HepG2 (cell line): ENCODE data around the gene SPSB2. TPM values are rescaled to one million over a fixed set of nuclear protein-coding genes. Genes with fewer than 3 reads are reported as not detected.

ENCODE experiments used
- BCL3 ChIP-seq: sonication (generic); formaldehyde crosslinking; IDR thresholded peaks from 2 replicates; pipeline ENCODE4 v1.5.1; 2020; ENCODE audit warnings: mild to moderate bottlenecking, missing genetic modification reagents, moderate library complexity
- DDIT3 ChIP-seq: sonication (generic); formaldehyde crosslinking; IDR thresholded peaks from 2 replicates; pipeline ENCODE4 v1.4.0; 2020; ENCODE audit warnings: mild to moderate bottlenecking, missing genetic modification reagents
- DNMT1 ChIP-seq: sonication (generic); formaldehyde crosslinking; IDR thresholded peaks from 2 replicates; pipeline ENCODE4 v1.5.1; 2020; ENCODE audit warnings: mild to moderate bottlenecking, missing genetic modification reagents
- ERF ChIP-seq: IDR thresholded peaks from 2 replicates; pipeline ENCODE4 v1.6.1; 2018; ENCODE audit warnings: missing biosample characterization, missing genetic modification reagents
- GMEB2 ChIP-seq: IDR thresholded peaks from 2 replicates; pipeline ENCODE4 v1.6.1; 2016; ENCODE audit warnings: missing biosample characterization, missing genetic modification reagents, low read depth
- HOXA5 ChIP-seq: sonication (generic); formaldehyde crosslinking; IDR thresholded peaks from 2 replicates; pipeline ENCODE4 v1.4.0; 2020; ENCODE audit warnings: missing genetic modification reagents
- IKZF4 ChIP-seq: sonication (generic); formaldehyde crosslinking; IDR thresholded peaks from 2 replicates; pipeline ENCODE4 v1.5.1; 2020; ENCODE audit warnings: borderline replicate concordance, mild to moderate bottlenecking, low read depth, missing genetic modification reagents; ENCODE audit errors: not compliant biosample characterization
- MBD4 ChIP-seq: IDR thresholded peaks from 2 replicates; pipeline ENCODE4 v1.6.1; 2012; ENCODE audit warnings: low read length, inconsistent platforms, borderline replicate concordance
- NBN ChIP-seq: fragments of 450-650 bp; conservative IDR thresholded peaks from 2 replicates; pipeline ENCODE4 v1.6.1; 2017
- PHF21A ChIP-seq: sonication (generic); formaldehyde crosslinking; IDR thresholded peaks from 2 replicates; pipeline ENCODE4 v1.5.0; 2020; ENCODE audit warnings: mild to moderate bottlenecking, missing genetic modification reagents
- POLR2A ChIP-seq, 2 experiments: IDR thresholded peaks; 2 replicates each; pipeline ENCODE4 v1.6.1; 2011; ENCODE audit warnings: low read depth in 2 of 2, low read length in 2 of 2, mild to moderate bottlenecking in 1 of 2, moderate library complexity in 1 of 2; ENCODE audit not compliant: insufficient read depth in 1 of 2
- PRDM10 ChIP-seq: sonication (generic); formaldehyde crosslinking; IDR thresholded peaks from 2 replicates; pipeline ENCODE4 v1.4.0; 2020; ENCODE audit warnings: low read depth, missing genetic modification reagents
- TERF1 ChIP-seq: sonication (generic); formaldehyde crosslinking; IDR thresholded peaks from 2 replicates; pipeline ENCODE4 v1.8.0; 2022; ENCODE audit warnings: mild to moderate bottlenecking, missing genetic modification reagents, moderate library complexity
- ZKSCAN1 ChIP-seq: fragments of 150-350 bp; IDR thresholded peaks from 2 replicates; pipeline ENCODE4 v1.6.1; 2014; ENCODE audit warnings: low read length
- ZNF12 ChIP-seq: sonication (generic); formaldehyde crosslinking; IDR thresholded peaks from 2 replicates; pipeline ENCODE4 v1.5.0; 2020; ENCODE audit warnings: missing genetic modification reagents
- ZNF335 ChIP-seq: sonication (generic); formaldehyde crosslinking; IDR thresholded peaks from 2 replicates; pipeline ENCODE4 v1.4.0; 2020; ENCODE audit warnings: missing genetic modification reagents
- ZNF350 ChIP-seq: sonication (generic); formaldehyde crosslinking; IDR thresholded peaks from 2 replicates; pipeline ENCODE4 v1.4.0; 2020; ENCODE audit warnings: mild to moderate bottlenecking, low read depth, missing genetic modification reagents, borderline replicate concordance
- ZNF558 ChIP-seq: sonication (generic); formaldehyde crosslinking; IDR thresholded peaks from 2 replicates; pipeline ENCODE4 v1.9.0; 2022; ENCODE audit warnings: mild to moderate bottlenecking, missing genetic modification reagents, borderline replicate concordance
- ZNF674 ChIP-seq: sonication (generic); formaldehyde crosslinking; IDR thresholded peaks from 2 replicates; pipeline ENCODE4 v1.5.0; 2020; ENCODE audit warnings: low read depth, mild to moderate bottlenecking, missing genetic modification reagents
- ZNF781 ChIP-seq: sonication (generic); formaldehyde crosslinking; IDR thresholded peaks from 2 replicates; pipeline ENCODE4 v1.5.1; 2020; ENCODE audit warnings: borderline replicate concordance, mild to moderate bottlenecking, missing genetic modification reagents; ENCODE audit errors: not compliant biosample characterization
- ZNF839 ChIP-seq: sonication (generic); formaldehyde crosslinking; IDR thresholded peaks from 2 replicates; pipeline ENCODE4 v1.4.0; 2020; ENCODE audit warnings: missing genetic modification reagents, mild to moderate bottlenecking, borderline replicate concordance
- ZNF850 ChIP-seq: sonication (generic); formaldehyde crosslinking; conservative IDR thresholded peaks from 2 replicates; pipeline ENCODE4 v1.9.0; 2021; ENCODE audit warnings: mild to moderate bottlenecking, missing genetic modification reagents
- polyA plus RNA-seq, 8 experiments: library from polyadenylated mRNA; depleted of rRNA in 3 of 8; stranded (reverse) in 7 of 8; unstranded in 1 of 8; fragments of >200 nt; fragmentation: Illumina TruSeq in 4 of 8; extraction: Trizol in 4 of 8; gene quantifications; 2 replicates each; pipeline versions ENCODE4 v1.2.1 to v1.2.3, GENCODE V29; 2011 to 2016; ENCODE audit warnings: low read depth in 4 of 8, missing spikeins in 1 of 8, mixed read lengths in 1 of 8; ENCODE audit not compliant: insufficient read depth in 1 of 8
- total RNA-seq, 5 experiments: library from RNA; depleted of rRNA; stranded (reverse); fragments of >200 nt; fragmentation: Illumina TruSeq; extraction: Trizol; gene quantifications; 2 replicates each; pipeline ENCODE4 v1.2.3, GENCODE V29; 2016; ENCODE audit warnings: low read depth in 1 of 5

SPSB2 gene
- total and polyA plus RNA-seq, 2 of the 13 experiments (the other 11 are each of a cell fraction or from before 2014, with no cell fraction given) = 2.0 to 6.2 TPM

- TF ChIP-seq BCL3 (no peak; the same call in 1 of the 2 replicates), HOXA5 (CRISPR knock-in tag) (no peak; the same call in 1 of the 2 replicates), ZNF839 (CRISPR knock-in tag) (0 out of 2 replicates have a peak, but pooled peaks have one; percentile 33), ZKSCAN1 (no peak), ZNF781 (CRISPR knock-in tag) (no peak), ZNF12 (CRISPR knock-in tag) (no peak), POLR2A (IDR thresholded peaks at IDR 0.05; ENCODE audit: insufficient read depth in 1 of 2, low read depth in 2 of 2, low read length in 2 of 2) (peak; percentile 70 to 90), ZNF850 (CRISPR knock-in tag) (no peak), ZNF558 (CRISPR knock-in tag) (no peak), GMEB2 (CRISPR knock-in tag) (peak; percentile 73), ERF (CRISPR knock-in tag) (peak; percentile 58; the same call in 1 of the 2 replicates), DNMT1 (no peak), IKZF4 (CRISPR knock-in tag) (no peak), ZNF674 (no peak), ZNF335 (CRISPR knock-in tag) (peak; percentile 97), DDIT3 (no peak), PRDM10 (CRISPR knock-in tag) (no peak; the same call in 1 of the 2 replicates), NBN (no peak), PHF21A (CRISPR knock-in tag) (no peak; the same call in 1 of the 2 replicates), ZNF350 (peak; percentile 69), MBD4 (no peak), TERF1 (no peak)
Measured at GRCh38 chr12:6851921-6852650, 21.0 kb downstream of the SPSB2 start, which contains the start of gene USP5 (continued).
